HAP-1 (cell line): ENCODE results near the gene COX7A2L.
"Not testable (repeated sequence)": the region's sequence is repeated elsewhere in the genome, so short reads cannot be mapped to it uniquely, and the experiment has no call there.

Source experiments
- DNase-seq, 2 experiments: peaks; one replicate each; pipeline ENCODE4 v3.0.0-alpha.2; 2016 to 2020; ENCODE audit warnings: low spot score in 2 of 2
- H3K27me3 ChIP-seq: fragments of 250-450 bp; sonication (Bioruptor Pico); 2 replicates; pipeline ENCODE4 v1.5.1; 2020; ENCODE audit warnings: low read depth, mild to moderate bottlenecking, moderate library complexity
- H3K36me3 ChIP-seq: fragments of 250-450 bp; sonication (Bioruptor Pico); replicated peaks from 2 replicates; pipeline ENCODE4 v1.5.1; 2020; ENCODE audit warnings: mild to moderate bottlenecking
- H3K4me1 ChIP-seq: fragments of 250-450 bp; sonication (Bioruptor Pico); 2 replicates; pipeline ENCODE4 v1.5.1; 2020; ENCODE audit warnings: mild to moderate bottlenecking
- H3K4me3 ChIP-seq: fragments of 250-450 bp; sonication (Bioruptor Pico); 2 replicates; pipeline ENCODE4 v1.5.1; 2020; ENCODE audit warnings: mild to moderate bottlenecking, moderate library complexity
- H3K9me3 ChIP-seq: fragments of 250-450 bp; sonication (Bioruptor Pico); 2 replicates; pipeline ENCODE4 v1.5.1; 2020; ENCODE audit warnings: mild to moderate bottlenecking, moderate library complexity
- in situ Hi-C: fragments of 300-500 bp; cut with MboI; formaldehyde crosslinking; loops from 3 replicates; pipeline ENCODE4 v1.14.3; 2020; ENCODE audit warnings: low sequenced_read_pairs, inconsistent platforms, mixed read lengths

Gene COX7A2L

GRCh38 chr2:42359965-42360483, 993 bp downstream of the COX7A2L start:
- Histone ChIP-seq H3K4me1 (peaks cover 10% of the 10 kb centered on the region), H3K9me3 (no peaks in the 10 kb centered on the region), H3K4me3 (peak overlapping the region; percentile 96), H3K36me3 (no peaks in the 10 kb centered on the region; the same call in 1 of the 2 replicates), H3K27me3 (no peaks in the 10 kb centered on the region)
- in situ Hi-C loops: loop anchor here (25.0 kb wide), 1 partner anchor 302 kb away; no protein-coding TSS in a partner anchor
- no peak for DNase-seq

DNA sequence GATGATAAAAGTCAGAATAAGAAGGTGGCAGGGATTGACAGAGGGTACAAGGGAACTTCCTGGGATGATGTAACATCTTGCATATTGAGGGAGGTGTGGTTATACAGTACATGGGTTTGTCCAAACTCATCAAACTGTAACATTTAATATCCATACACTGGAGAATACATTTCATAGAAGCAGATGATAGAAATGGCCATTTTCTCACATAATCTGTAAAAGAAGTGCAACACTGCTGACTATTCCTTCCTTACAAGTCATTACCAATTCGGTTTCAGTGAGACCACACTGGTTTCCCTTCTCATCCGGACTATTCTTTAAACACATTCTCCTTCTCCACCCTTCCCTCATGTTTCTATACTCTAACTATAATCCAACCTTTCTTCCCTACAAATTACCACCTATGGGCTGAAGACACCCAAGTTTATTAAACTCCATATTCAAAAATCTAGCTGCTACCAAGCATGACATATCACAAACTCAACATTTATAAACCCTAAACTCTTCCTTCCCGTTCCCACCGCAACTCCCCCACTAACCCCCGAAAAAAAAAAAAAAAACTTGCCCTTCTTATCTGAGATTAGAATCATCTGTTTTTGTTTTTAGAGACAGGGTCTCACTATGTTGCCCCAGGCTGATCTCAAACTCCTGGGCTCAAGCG, 1.6 kb downstream of the COX7A2L start:
- no peaks in the 10 kb centered on the region for H3K9me3 ChIP-seq
- in situ Hi-C loops: loop anchor here (25.0 kb wide), 1 partner anchor 303 kb away; no protein-coding TSS in a partner anchor
- H3K27me3 ChIP-seq: no peaks in the 10 kb centered on the region
- peak overlapping the region; percentile 96 for H3K4me3 ChIP-seq
- H3K36me3 ChIP-seq: no peaks in the 10 kb centered on the region; the same call in 1 of the 2 replicates
- no peak for DNase-seq
- peaks cover 10% of the 10 kb centered on the region for H3K4me1 ChIP-seq

GRCh38 chr2:42353792-42354429, 7.1 kb downstream of the COX7A2L start:
- no peaks in the 10 kb centered on the region for H3K4me1 ChIP-seq
- in situ Hi-C loops: loop anchor here (25.0 kb wide), 1 partner anchor 308 kb away; no protein-coding TSS in a partner anchor
- no peaks in the 10 kb centered on the region for H3K27me3 ChIP-seq
- H3K4me3 ChIP-seq: no peak overlapping the region
- peaks cover 30% of the 10 kb centered on the region for H3K36me3 ChIP-seq
- DNase-seq: no peak
- H3K9me3 ChIP-seq: no peaks in the 10 kb centered on the region

DNA sequence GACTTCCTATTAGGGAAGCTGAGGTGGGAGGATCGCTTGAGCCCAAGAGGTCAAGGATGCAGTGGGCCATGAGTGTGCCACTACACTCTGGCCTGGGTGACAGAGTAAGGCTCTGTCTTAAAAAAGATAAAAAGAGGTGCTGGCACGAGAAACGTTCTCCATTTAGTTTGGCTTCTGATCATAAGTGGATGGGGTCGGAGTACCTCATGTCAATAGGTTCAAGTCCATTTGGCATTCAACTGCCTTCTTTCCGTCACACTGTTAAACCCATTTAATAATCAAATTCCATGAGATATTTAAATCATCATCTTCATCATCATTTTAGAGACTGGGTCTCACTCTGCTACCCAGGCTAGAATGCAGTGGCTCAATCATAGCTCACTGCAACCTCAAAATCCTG, 9.2 kb downstream of the COX7A2L start:
- no peaks in the 10 kb centered on the region for H3K9me3 ChIP-seq
- no peak overlapping the region for H3K4me3 ChIP-seq
- peaks cover 30% of the 10 kb centered on the region for H3K36me3 ChIP-seq
- in situ Hi-C loops: loop anchor here (25.0 kb wide), 1 partner anchor 310 kb away; no protein-coding TSS in a partner anchor
- no peaks in the 10 kb centered on the region for H3K4me1 ChIP-seq
- no peak for DNase-seq
- no peaks in the 10 kb centered on the region for H3K27me3 ChIP-seq

DNA sequence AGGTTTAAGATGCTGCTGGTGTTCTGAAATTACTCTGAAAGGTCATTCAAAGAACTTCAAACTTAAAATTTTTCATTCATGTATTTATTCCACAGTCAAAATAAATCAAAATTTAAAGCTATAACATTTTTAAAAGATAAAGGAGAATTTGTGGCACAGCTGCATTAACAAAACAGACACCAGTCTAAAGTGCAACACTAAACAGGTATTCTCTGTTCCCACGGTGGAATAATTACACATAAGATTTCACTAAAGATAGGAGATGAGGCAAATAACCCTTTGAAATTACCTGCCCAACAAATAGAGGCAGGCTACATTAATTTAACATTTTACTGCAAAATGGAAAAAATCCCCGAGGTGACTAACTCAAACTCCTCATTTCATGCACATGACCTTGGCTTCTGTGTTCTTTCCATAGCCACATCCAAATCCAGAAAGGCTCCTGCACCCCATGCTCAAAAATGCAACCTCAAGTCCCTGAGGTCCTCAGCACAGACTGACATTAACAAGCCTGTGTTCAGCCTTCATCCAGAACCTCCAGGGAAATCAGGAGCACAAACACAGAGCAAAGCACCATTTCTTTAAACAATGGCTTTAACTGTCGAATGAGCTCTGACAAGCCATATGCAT, 10.5 kb downstream of the COX7A2L start:
- H3K27me3 ChIP-seq: no peaks in the 10 kb centered on the region
- in situ Hi-C loops: loop anchor here (25.0 kb wide), 1 partner anchor 312 kb away; no protein-coding TSS in a partner anchor
- peaks cover 39% of the 10 kb centered on the region for H3K36me3 ChIP-seq
- no peak for DNase-seq
- H3K4me3 ChIP-seq: no peak overlapping the region
- H3K9me3 ChIP-seq: no peaks in the 10 kb centered on the region
- H3K4me1 ChIP-seq: no peaks in the 10 kb centered on the region

DNA sequence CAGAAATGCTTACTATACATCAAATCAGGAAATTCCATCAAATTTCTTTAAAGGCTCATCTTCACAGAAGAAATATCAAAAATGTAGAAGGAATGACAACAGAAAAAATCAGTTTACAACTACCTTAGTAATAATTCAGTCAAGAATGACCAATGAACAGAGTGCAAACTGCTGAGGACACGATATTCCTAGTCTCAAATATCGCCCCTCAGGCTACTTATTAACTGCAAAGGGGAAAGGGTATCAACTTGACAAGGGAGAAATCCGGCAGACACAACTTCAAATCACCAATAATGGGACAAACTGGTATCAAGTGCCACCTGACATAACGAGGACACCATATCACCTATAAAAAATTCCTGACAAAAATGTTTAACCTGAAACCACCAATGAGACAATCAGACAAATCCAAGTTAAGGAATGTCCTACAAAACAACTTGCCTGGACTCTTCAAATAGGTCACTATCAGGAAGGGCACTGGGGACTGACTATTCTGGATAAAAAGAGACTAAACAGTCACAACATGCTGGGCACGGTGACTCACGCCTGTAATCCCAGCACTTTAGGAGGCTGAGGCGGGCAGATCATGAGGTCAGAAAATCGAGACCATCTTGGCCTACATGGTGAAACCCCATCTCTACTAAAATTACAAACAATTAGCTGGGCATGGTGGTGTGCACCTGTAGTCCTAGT, 12.8 kb downstream of the COX7A2L start:
- no peaks in the 10 kb centered on the region for H3K27me3 ChIP-seq
- H3K4me3 ChIP-seq: no peak overlapping the region
- H3K36me3 ChIP-seq: peaks cover 54% of the 10 kb centered on the region
- H3K9me3 ChIP-seq: no peaks in the 10 kb centered on the region
- in situ Hi-C loops: loop anchor here (25.0 kb wide), 1 partner anchor 486 kb away; no protein-coding TSS in a partner anchor
- H3K4me1 ChIP-seq: no peaks in the 10 kb centered on the region
- no peak for DNase-seq

DNA sequence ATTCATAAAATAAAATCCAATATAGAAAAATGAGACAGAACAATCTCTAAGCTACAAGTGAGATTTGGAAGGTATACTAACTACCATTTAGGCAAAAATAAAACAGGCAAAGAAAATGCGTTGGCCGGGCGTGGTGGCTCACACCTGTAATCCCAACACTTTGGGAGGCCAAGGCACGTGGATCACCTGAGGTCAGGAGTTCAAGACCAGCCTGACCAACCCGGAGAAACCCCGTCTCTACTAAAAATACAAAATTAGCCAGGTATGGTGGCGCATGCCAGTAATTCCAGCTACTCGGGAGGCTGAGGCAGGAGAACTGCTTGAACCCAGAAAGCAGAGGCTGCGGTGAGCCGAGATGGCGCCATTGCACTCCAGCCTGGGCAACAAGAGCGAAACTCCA, 13.5 kb downstream of the COX7A2L start:
- not testable (repeated sequence) for DNase-seq, H3K9me3 ChIP-seq, H3K27me3 ChIP-seq, H3K4me1 ChIP-seq, H3K4me3 ChIP-seq
- H3K36me3 ChIP-seq: peaks cover 49% of the 10 kb centered on the region
- in situ Hi-C loops: loop anchor here (25.0 kb wide), 1 partner anchor 485 kb away; no protein-coding TSS in a partner anchor

DNA sequence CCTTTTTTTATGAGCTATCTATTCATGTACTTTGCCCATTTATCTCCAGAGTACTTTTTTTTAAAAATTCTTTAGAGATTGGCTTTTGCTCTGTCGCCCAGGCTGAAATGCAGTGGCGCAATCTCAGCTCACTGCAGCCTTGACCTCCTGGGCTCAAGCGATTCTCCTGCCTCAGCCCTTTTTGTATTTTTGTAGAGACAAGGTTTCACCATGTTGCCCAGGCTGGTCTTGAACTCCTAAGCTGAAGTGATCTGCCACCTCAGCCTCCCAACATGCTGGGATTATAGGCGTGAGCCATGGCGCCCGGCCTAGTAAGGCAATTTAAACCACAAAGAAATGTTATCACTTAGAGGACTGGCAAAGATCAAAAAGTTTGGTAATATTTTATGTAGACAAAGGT, 14.2 kb downstream of the COX7A2L start:
- in situ Hi-C loops: loop anchor here (25.0 kb wide), 1 partner anchor 485 kb away; no protein-coding TSS in a partner anchor
- not testable (repeated sequence) for DNase-seq, H3K4me1 ChIP-seq, H3K4me3 ChIP-seq, H3K9me3 ChIP-seq, H3K27me3 ChIP-seq
- peaks cover 45% of the 10 kb centered on the region for H3K36me3 ChIP-seq

DNA sequence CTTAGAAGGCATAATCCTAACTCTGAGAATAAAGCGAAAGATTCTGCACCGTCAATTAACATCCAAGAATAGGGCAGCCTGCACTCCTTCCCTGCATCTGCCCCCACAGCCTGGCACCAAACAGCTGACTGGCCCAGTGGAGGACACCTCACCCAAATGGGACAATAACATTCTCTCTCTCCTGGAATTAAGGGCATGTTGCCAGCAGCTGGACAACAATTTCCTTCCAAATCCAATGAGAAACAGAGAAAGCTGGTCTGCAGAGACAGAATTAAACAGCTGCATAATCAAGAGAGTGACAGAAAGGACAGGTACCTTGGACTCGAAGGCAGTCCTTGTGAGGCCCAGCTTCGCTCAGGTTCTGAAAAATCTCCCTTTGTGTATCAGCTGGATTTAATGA, 15.0 kb downstream of the COX7A2L start:
- Histone ChIP-seq H3K27me3 (no peaks in the 10 kb centered on the region), H3K9me3 (no peaks in the 10 kb centered on the region), H3K4me3 (no peak overlapping the region), H3K36me3 (peaks cover 40% of the 10 kb centered on the region), H3K4me1 (no peaks in the 10 kb centered on the region; the same call in 1 of the 2 replicates)
- no peak for DNase-seq
- in situ Hi-C loops: loop anchor here (25.0 kb wide), 1 partner anchor 484 kb away; no protein-coding TSS in a partner anchor

- H3K4me3 ChIP-seq: no peak overlapping the region
- H3K36me3 ChIP-seq: peaks cover 31% of the 10 kb centered on the region
- no peaks in the 10 kb centered on the region for H3K9me3 ChIP-seq
- DNase-seq: no peak
- in situ Hi-C loops: loop anchor here (25.0 kb wide), 1 partner anchor 481 kb away; no protein-coding TSS in a partner anchor
- H3K4me1 ChIP-seq: no peaks in the 10 kb centered on the region; the same call in 1 of the 2 replicates
- H3K27me3 ChIP-seq: no peaks in the 10 kb centered on the region
Observed at GRCh38 chr2:42342795-42343241, 18.2 kb downstream of the COX7A2L start.

GRCh38 chr2:42342061-42342794, 18.8 kb downstream of the COX7A2L start:
- no peak for DNase-seq
- H3K4me3 ChIP-seq: no peak overlapping the region
- peaks cover 31% of the 10 kb centered on the region for H3K36me3 ChIP-seq
- no peaks in the 10 kb centered on the region for H3K27me3 ChIP-seq
- H3K9me3 ChIP-seq: no peaks in the 10 kb centered on the region
- in situ Hi-C loops: loop anchor here (25.0 kb wide), 1 partner anchor 480 kb away; no protein-coding TSS in a partner anchor
- H3K4me1 ChIP-seq: no peaks in the 10 kb centered on the region; the same call in 1 of the 2 replicates

GRCh38 chr2:42340938-42341636, 19.9 kb downstream of the COX7A2L start:
- H3K4me3 ChIP-seq: no peak overlapping the region
- H3K9me3 ChIP-seq: no peaks in the 10 kb centered on the region
- no peaks in the 10 kb centered on the region for H3K27me3 ChIP-seq
- in situ Hi-C loops: loop anchor here (25.0 kb wide), 1 partner anchor 479 kb away; no protein-coding TSS in a partner anchor
- DNase-seq: no peak
- H3K36me3 ChIP-seq: peaks cover 29% of the 10 kb centered on the region
- H3K4me1 ChIP-seq: no peaks in the 10 kb centered on the region; the same call in 1 of the 2 replicates
